H9 (cell line): ENCODE results near the gene SDHAF4. TPM values are rescaled to one million over a fixed set of nuclear protein-coding genes. Genes with fewer than 3 reads are reported as not detected.
"Not testable (repeated sequence)": the region's sequence is repeated elsewhere in the genome, so short reads cannot be mapped to it uniquely, and the experiment has no call there.

Experiments used
- DNase-seq: peaks from one replicate; pipeline ENCODE4 v3.0.0-alpha.2; 2017
- H2AFZ ChIP-seq: one replicate; pipeline ENCODE4 v1.6.1; 2013; ENCODE audit warnings: mild to moderate bottlenecking, low read length, control low read depth, moderate library complexity
- H2AK5ac ChIP-seq: 2 replicates; pipeline ENCODE4 v1.6.1; 2013; ENCODE audit warnings: low read length, control low read depth, mixed read lengths; ENCODE audit not compliant: insufficient read length
- H2BK120ac ChIP-seq: one replicate; pipeline ENCODE4 v1.6.1; 2013; ENCODE audit warnings: low read depth, mild to moderate bottlenecking, low read length, control low read depth, inconsistent platforms; ENCODE audit not compliant: poor library complexity, severe bottlenecking
- H2BK12ac ChIP-seq: 2 replicates; pipeline ENCODE4 v1.6.1; 2013; ENCODE audit warnings: low read length, control low read depth, mixed read lengths, low read depth; ENCODE audit not compliant: insufficient read length
- H2BK15ac ChIP-seq: 2 replicates; pipeline ENCODE4 v1.6.1; 2013; ENCODE audit warnings: low read depth, low read length, control low read depth
- H2BK20ac ChIP-seq: one replicate; pipeline ENCODE4 v1.6.1; 2013; ENCODE audit warnings: low read depth, mild to moderate bottlenecking, low read length, control low read depth, inconsistent platforms; ENCODE audit not compliant: poor library complexity, severe bottlenecking
- H2BK5ac ChIP-seq: 2 replicates; pipeline ENCODE4 v1.6.1; 2013; ENCODE audit warnings: low read length, control low read depth, mixed read lengths; ENCODE audit not compliant: insufficient read length
- H3K14ac ChIP-seq: 2 replicates; pipeline ENCODE4 v1.6.1; 2013; ENCODE audit warnings: low read length, control low read depth; ENCODE audit not compliant: insufficient read depth
- H3K18ac ChIP-seq: 2 replicates; pipeline ENCODE4 v1.6.1; 2013; ENCODE audit warnings: low read depth, mild to moderate bottlenecking, mixed read lengths, low read length, control low read depth; ENCODE audit not compliant: insufficient read length
- H3K23ac ChIP-seq: 2 replicates; pipeline ENCODE4 v1.6.1; 2013; ENCODE audit warnings: low read length, control low read depth, mixed read lengths, low read depth; ENCODE audit not compliant: insufficient read length
- H3K23me2 ChIP-seq: 2 replicates; pipeline ENCODE4 v1.6.1; 2013; ENCODE audit warnings: low read depth, mild to moderate bottlenecking, mixed read lengths, low read length, control low read depth; ENCODE audit not compliant: insufficient read length, poor library complexity, severe bottlenecking
- H3K27ac ChIP-seq: 2 replicates; pipeline ENCODE4 v1.5.1; 2013; ENCODE audit warnings: low read length, control low read depth, mixed read lengths, low read depth; ENCODE audit not compliant: insufficient read length
- H3K27me3 ChIP-seq: 2 replicates; pipeline ENCODE4 v1.6.1; 2013; ENCODE audit warnings: low read length, control low read depth, inconsistent platforms; ENCODE audit not compliant: insufficient read depth
- H3K4ac ChIP-seq: 2 replicates; pipeline ENCODE4 v1.6.1; 2013; ENCODE audit warnings: low read depth, mild to moderate bottlenecking, control low read depth, inconsistent platforms, low read length, moderate library complexity
- H3K4me1 ChIP-seq: 2 replicates; pipeline ENCODE4 v1.6.1; 2013; ENCODE audit warnings: low read length, control low read depth, inconsistent platforms; ENCODE audit not compliant: insufficient read depth
- H3K4me2 ChIP-seq: 2 replicates; pipeline ENCODE4 v1.6.1; 2013; ENCODE audit warnings: low read length, control low read depth, mixed read lengths; ENCODE audit not compliant: insufficient read length, insufficient read depth
- H3K56ac ChIP-seq: 2 replicates; pipeline ENCODE4 v1.6.1; 2013; ENCODE audit warnings: low read depth, mild to moderate bottlenecking, mixed read lengths, low read length, control low read depth; ENCODE audit not compliant: insufficient read length
- H3K79me1 ChIP-seq: 2 replicates; pipeline ENCODE4 v1.6.1; 2013; ENCODE audit warnings: low read depth, mild to moderate bottlenecking, moderate library complexity, low read length, control low read depth, inconsistent platforms; ENCODE audit not compliant: insufficient read depth, poor library complexity, severe bottlenecking
- H3K79me2 ChIP-seq: 2 replicates; pipeline ENCODE4 v1.6.1; 2013; ENCODE audit warnings: low read length, control low read depth, inconsistent platforms; ENCODE audit not compliant: insufficient read depth
- H3K9ac ChIP-seq: 2 replicates; pipeline ENCODE4 v1.6.1; 2013; ENCODE audit warnings: low read length, control low read depth, mixed read lengths; ENCODE audit not compliant: insufficient read length; ENCODE audit errors: extremely low read depth
- H3K9me3 ChIP-seq: one replicate; pipeline ENCODE4 v1.6.1; 2013; ENCODE audit warnings: low read depth, low read length, inconsistent platforms; ENCODE audit not compliant: control insufficient read depth
- H3T11ph ChIP-seq: one replicate; pipeline ENCODE4 v1.6.1; 2013; ENCODE audit warnings: mild to moderate bottlenecking, low read length, control low read depth, inconsistent platforms
- H4K20me1 ChIP-seq: one replicate; pipeline ENCODE4 v1.6.1; 2013; ENCODE audit not compliant: control insufficient read depth, insufficient read length, insufficient read depth
- H4K5ac ChIP-seq: 2 replicates; pipeline ENCODE4 v1.6.1; 2013; ENCODE audit warnings: low read depth, mild to moderate bottlenecking, mixed read lengths, low read length, control low read depth; ENCODE audit not compliant: insufficient read length
- H4K8ac ChIP-seq: replicated peaks from 2 replicates; pipeline ENCODE4 v1.6.1; 2013; ENCODE audit warnings: low read length, control low read depth, mixed read lengths, low read depth; ENCODE audit not compliant: insufficient read length
- H4K91ac ChIP-seq: 2 replicates; pipeline ENCODE4 v1.6.1; 2013; ENCODE audit warnings: low read depth, mild to moderate bottlenecking, moderate library complexity, mixed read lengths, low read length, control low read depth; ENCODE audit not compliant: insufficient read length
- H3K27ac Mint-ChIP-seq, 3 experiments: 2 replicates in 2 of 3; 3 replicates in 1 of 3; pipeline ENCODE4 v1.8.0; 2020 to 2021; ENCODE audit warnings: mixed read lengths in 3 of 3, mild to moderate bottlenecking in 1 of 3, moderate library complexity in 1 of 3
- H3K27me3 Mint-ChIP-seq: 2 replicates; pipeline ENCODE4 v1.8.0; 2021; ENCODE audit warnings: low read depth, mild to moderate bottlenecking, moderate library complexity, mixed read lengths
- H3K36me3 Mint-ChIP-seq, 3 experiments: 2 replicates in 2 of 3; 3 replicates in 1 of 3; pipeline ENCODE4 v1.8.0; 2020 to 2021; ENCODE audit warnings: low read depth in 3 of 3, mixed read lengths in 3 of 3; ENCODE audit not compliant: insufficient read depth in 1 of 3
- H3K4me1 Mint-ChIP-seq, 2 experiments: 2 replicates each; pipeline ENCODE4 v1.8.0; 2020; ENCODE audit warnings: mixed read lengths in 2 of 2
- H3K4me3 Mint-ChIP-seq, 2 experiments: 2 replicates in 1 of 2; 3 replicates in 1 of 2; pipeline ENCODE4 v1.8.0; 2020 to 2021; ENCODE audit warnings: mild to moderate bottlenecking in 2 of 2, mixed read lengths in 2 of 2, moderate library complexity in 1 of 2
- H3K9me3 Mint-ChIP-seq, 2 experiments: 2 replicates in 1 of 2; 3 replicates in 1 of 2; pipeline ENCODE4 v1.8.0; 2020; ENCODE audit warnings: mild to moderate bottlenecking in 2 of 2, mixed read lengths in 2 of 2, moderate library complexity in 1 of 2
- WGBS: extraction: QIAGEN DNeasy Blood & Tissue Kit; methylation state at CpG from one replicate; pipeline ENCODE4 v1.1.7; 2013; ENCODE audit warnings: missing lambda C conversion rate, low lambda C conversion rate, mixed read lengths; ENCODE audit not compliant: insufficient read length; ENCODE audit errors: extremely low coverage; 5-methylcytosine and 5-hydroxymethylcytosine counted together
- total RNA-seq: library from RNA; stranded (reverse); gene quantifications from 2 replicates; pipeline ENCODE4 v1.2.1, GENCODE V29; 2021
- TF ChIP-seq, protein P1 (sequence below): fragments of 200-600 bp; sonication (generic); conservative IDR thresholded peaks from 3 replicates; pipeline ENCODE4 v1.8.0; 2021; ENCODE audit warnings: antibody characterized with exemption, mild to moderate bottlenecking

Gene SDHAF4
- total RNA-seq, 1 experiment from 2014 or later = 9.2 TPM

DNA sequence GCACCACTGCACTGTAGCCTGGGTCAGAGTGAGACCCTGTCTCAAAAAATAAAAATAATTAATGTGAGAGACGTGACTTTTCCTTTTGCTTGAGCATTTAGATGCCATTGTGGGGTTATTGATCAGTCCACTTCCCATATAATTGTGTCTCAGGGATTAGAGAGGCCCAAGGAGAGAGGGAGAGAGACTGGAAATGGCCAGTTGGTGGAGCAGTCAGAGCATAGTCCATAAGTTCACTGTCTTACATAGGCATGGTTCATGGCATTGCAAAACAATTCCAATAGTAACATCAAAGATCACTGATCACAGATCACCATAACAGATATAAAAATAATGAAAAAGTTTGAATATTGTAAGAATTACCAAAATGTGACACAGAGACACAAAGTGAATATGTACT lies 15.2 kb upstream of the SDHAF4 start:
- Histone ChIP-seq H3T11ph (no peak overlapping the region), H3K79me1 (no peaks in the 10 kb centered on the region), H4K5ac (no peak overlapping the region), H2BK15ac (no peak overlapping the region), H2BK120ac (no peak overlapping the region), H4K91ac (no peak overlapping the region), H4K8ac (no peak overlapping the region), H3K23me2 (no peaks in the 10 kb centered on the region), H3K18ac (no peak overlapping the region), H3K27me3 (no peaks in the 10 kb centered on the region), H2AFZ (no peak overlapping the region), H3K14ac (no peak overlapping the region), H4K20me1 (no peaks in the 10 kb centered on the region), H3K79me2 (no peaks in the 10 kb centered on the region), H3K27ac (no peak overlapping the region), H3K9me3 (no peaks in the 10 kb centered on the region), H3K9ac (no peak overlapping the region), H3K56ac (no peak overlapping the region), H2BK20ac (no peak overlapping the region), H2BK12ac (no peak overlapping the region), H2BK5ac (no peak overlapping the region), H2AK5ac (no peak overlapping the region), H3K4me1 (no peaks in the 10 kb centered on the region), H3K23ac (no peak overlapping the region), H3K4ac (no peak overlapping the region), H3K4me2 (no peak overlapping the region)
- WGBS = no CpG with 5 or more reads among the region's 1 CpG
- TF ChIP-seq, protein P1, sequence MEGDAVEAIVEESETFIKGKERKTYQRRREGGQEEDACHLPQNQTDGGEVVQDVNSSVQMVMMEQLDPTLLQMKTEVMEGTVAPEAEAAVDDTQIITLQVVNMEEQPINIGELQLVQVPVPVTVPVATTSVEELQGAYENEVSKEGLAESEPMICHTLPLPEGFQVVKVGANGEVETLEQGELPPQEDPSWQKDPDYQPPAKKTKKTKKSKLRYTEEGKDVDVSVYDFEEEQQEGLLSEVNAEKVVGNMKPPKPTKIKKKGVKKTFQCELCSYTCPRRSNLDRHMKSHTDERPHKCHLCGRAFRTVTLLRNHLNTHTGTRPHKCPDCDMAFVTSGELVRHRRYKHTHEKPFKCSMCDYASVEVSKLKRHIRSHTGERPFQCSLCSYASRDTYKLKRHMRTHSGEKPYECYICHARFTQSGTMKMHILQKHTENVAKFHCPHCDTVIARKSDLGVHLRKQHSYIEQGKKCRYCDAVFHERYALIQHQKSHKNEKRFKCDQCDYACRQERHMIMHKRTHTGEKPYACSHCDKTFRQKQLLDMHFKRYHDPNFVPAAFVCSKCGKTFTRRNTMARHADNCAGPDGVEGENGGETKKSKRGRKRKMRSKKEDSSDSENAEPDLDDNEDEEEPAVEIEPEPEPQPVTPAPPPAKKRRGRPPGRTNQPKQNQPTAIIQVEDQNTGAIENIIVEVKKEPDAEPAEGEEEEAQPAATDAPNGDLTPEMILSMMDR = peak; percentile 31; the same call in 2 of the 3 replicates
- Mint-ChIP-seq H3K36me3 (peaks cover 4 to 7% (median 6%) of the 10 kb centered on the region in 3 experiments; a peak in 5 of 7 replicates), H3K4me3 (no peak overlapping the region), H3K27me3 (no peaks in the 10 kb centered on the region), H3K4me1 (peaks cover 12 to 17% of the 10 kb centered on the region in 2 experiments), H3K9me3 (no peaks in the 10 kb centered on the region), H3K27ac (no peak overlapping the region)
- DNase-seq = no peak

DNA sequence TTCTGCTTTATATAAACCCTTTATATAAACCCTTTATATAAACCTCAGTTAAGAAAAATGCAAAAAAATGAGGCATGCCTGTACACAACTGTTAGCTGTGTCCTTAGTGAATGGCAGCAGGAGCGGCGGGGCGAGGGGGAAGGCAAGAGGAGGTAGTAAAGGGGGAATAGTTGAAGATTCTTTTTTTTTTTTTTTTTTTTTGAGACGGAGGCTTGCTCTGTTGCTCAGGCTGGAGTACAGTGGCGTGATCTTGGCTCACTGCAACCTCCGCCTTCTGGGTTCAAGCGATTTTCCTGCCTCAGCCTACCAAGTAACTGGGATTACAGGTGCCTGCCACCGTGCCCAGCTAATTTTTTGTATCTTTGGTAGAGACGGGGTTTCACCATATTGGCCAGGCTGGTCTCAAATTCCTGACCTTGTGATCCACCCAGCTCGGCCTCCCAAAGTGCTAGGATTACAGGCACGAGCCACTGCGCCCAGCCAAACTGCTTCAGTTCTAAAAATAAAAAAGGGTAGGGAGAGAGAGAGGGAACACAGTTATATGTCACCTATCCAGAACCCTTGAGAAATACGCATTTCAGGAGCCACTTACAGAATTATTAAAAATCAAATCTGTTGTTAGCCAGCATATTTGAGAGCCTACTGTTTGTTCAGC lies 14.3 kb upstream of the SDHAF4 start:
- peak overlapping the region in 1 of 3 experiments; percentile 47; a peak in 1 of 7 replicates for H3K27ac Mint-ChIP-seq
- not testable (repeated sequence) for H3K56ac ChIP-seq, H4K20me1 ChIP-seq, H3K4ac ChIP-seq, H4K5ac ChIP-seq, H2AFZ ChIP-seq, H3K4me3 Mint-ChIP-seq, H4K8ac ChIP-seq, H3K36me3 Mint-ChIP-seq, H3K4me1 Mint-ChIP-seq, H2BK15ac ChIP-seq, H3K9me3 Mint-ChIP-seq, H3K9ac ChIP-seq, H3K79me1 ChIP-seq, H2BK12ac ChIP-seq, H3K18ac ChIP-seq, H3K79me2 ChIP-seq, H2BK120ac ChIP-seq, H3K4me1 ChIP-seq, DNase-seq, H2BK20ac ChIP-seq, H3K27ac ChIP-seq, H3T11ph ChIP-seq, H3K27me3 ChIP-seq, H4K91ac ChIP-seq, H2AK5ac ChIP-seq, H3K23ac ChIP-seq, H3K27me3 Mint-ChIP-seq, H2BK5ac ChIP-seq, H3K14ac ChIP-seq, H3K9me3 ChIP-seq, H3K23me2 ChIP-seq, H3K4me2 ChIP-seq
- no CpG with 5 or more reads among the region's 13 CpGs for WGBS
